ENCODE measurements around the gene GABBR2. TPM values are rescaled to one million over a fixed set of nuclear protein-coding genes. Genes with fewer than 3 reads are reported as not detected.

The GABBR2 gene
- total and polyA plus RNA-seq, 2 of the 8 experiments (the other 6 are each of a cell fraction or from before 2014, with no cell fraction given), result 0.50 to 1.2 TPM

DNA sequence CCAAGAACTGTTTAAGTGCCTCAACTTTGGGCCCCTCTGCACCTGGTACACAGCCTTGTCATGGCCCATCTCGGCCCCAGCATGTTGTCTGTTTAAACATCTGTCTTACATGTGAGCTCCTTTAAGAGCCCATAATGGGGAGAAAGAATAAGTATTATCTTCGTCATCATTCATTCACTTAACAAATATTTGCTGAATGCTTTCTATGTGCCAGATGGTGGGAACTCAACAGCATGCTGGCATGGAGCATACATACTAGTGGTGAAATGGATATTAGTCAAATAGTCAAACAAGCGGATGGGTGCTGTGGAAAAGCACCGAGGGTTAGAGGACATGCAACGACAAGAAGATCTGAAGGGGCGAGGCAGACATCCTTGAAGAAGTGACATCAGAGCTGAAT is 54.5 kb downstream of the GABBR2 start (continued):
- TF ChIP-seq, protein P1, sequence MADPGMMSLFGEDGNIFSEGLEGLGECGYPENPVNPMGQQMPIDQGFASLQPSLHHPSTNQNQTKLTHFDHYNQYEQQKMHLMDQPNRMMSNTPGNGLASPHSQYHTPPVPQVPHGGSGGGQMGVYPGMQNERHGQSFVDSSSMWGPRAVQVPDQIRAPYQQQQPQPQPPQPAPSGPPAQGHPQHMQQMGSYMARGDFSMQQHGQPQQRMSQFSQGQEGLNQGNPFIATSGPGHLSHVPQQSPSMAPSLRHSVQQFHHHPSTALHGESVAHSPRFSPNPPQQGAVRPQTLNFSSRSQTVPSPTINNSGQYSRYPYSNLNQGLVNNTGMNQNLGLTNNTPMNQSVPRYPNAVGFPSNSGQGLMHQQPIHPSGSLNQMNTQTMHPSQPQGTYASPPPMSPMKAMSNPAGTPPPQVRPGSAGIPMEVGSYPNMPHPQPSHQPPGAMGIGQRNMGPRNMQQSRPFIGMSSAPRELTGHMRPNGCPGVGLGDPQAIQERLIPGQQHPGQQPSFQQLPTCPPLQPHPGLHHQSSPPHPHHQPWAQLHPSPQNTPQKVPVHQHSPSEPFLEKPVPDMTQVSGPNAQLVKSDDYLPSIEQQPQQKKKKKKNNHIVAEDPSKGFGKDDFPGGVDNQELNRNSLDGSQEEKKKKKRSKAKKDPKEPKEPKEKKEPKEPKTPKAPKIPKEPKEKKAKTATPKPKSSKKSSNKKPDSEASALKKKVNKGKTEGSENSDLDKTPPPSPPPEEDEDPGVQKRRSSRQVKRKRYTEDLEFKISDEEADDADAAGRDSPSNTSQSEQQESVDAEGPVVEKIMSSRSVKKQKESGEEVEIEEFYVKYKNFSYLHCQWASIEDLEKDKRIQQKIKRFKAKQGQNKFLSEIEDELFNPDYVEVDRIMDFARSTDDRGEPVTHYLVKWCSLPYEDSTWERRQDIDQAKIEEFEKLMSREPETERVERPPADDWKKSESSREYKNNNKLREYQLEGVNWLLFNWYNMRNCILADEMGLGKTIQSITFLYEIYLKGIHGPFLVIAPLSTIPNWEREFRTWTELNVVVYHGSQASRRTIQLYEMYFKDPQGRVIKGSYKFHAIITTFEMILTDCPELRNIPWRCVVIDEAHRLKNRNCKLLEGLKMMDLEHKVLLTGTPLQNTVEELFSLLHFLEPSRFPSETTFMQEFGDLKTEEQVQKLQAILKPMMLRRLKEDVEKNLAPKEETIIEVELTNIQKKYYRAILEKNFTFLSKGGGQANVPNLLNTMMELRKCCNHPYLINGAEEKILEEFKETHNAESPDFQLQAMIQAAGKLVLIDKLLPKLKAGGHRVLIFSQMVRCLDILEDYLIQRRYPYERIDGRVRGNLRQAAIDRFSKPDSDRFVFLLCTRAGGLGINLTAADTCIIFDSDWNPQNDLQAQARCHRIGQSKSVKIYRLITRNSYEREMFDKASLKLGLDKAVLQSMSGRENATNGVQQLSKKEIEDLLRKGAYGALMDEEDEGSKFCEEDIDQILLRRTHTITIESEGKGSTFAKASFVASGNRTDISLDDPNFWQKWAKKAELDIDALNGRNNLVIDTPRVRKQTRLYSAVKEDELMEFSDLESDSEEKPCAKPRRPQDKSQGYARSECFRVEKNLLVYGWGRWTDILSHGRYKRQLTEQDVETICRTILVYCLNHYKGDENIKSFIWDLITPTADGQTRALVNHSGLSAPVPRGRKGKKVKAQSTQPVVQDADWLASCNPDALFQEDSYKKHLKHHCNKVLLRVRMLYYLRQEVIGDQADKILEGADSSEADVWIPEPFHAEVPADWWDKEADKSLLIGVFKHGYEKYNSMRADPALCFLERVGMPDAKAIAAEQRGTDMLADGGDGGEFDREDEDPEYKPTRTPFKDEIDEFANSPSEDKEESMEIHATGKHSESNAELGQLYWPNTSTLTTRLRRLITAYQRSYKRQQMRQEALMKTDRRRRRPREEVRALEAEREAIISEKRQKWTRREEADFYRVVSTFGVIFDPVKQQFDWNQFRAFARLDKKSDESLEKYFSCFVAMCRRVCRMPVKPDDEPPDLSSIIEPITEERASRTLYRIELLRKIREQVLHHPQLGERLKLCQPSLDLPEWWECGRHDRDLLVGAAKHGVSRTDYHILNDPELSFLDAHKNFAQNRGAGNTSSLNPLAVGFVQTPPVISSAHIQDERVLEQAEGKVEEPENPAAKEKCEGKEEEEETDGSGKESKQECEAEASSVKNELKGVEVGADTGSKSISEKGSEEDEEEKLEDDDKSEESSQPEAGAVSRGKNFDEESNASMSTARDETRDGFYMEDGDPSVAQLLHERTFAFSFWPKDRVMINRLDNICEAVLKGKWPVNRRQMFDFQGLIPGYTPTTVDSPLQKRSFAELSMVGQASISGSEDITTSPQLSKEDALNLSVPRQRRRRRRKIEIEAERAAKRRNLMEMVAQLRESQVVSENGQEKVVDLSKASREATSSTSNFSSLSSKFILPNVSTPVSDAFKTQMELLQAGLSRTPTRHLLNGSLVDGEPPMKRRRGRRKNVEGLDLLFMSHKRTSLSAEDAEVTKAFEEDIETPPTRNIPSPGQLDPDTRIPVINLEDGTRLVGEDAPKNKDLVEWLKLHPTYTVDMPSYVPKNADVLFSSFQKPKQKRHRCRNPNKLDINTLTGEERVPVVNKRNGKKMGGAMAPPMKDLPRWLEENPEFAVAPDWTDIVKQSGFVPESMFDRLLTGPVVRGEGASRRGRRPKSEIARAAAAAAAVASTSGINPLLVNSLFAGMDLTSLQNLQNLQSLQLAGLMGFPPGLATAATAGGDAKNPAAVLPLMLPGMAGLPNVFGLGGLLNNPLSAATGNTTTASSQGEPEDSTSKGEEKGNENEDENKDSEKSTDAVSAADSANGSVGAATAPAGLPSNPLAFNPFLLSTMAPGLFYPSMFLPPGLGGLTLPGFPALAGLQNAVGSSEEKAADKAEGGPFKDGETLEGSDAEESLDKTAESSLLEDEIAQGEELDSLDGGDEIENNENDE (IDR thresholded peaks at IDR 0.05; ENCODE audit: insufficient replicate concordance, low read length), result no peak
- no peak for TF ChIP-seq HDAC6 (IDR thresholded peaks at IDR 0.05; ENCODE audit: low read depth, low read length)
- no peak for TF ChIP-seq ATF3 (IDR thresholded peaks at IDR 0.05; ENCODE audit: insufficient read depth, low read depth, low read length)
- TF ChIP-seq, protein P2, sequence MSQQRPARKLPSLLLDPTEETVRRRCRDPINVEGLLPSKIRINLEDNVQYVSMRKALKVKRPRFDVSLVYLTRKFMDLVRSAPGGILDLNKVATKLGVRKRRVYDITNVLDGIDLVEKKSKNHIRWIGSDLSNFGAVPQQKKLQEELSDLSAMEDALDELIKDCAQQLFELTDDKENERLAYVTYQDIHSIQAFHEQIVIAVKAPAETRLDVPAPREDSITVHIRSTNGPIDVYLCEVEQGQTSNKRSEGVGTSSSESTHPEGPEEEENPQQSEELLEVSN (IDR thresholded peaks at IDR 0.05), result no peak
- no peak for TF ChIP-seq SIRT6 (IDR thresholded peaks at IDR 0.05; ENCODE audit: low read length)
- no peak for TF ChIP-seq SP2 (IDR thresholded peaks at IDR 0.05; ENCODE audit: low read length)
- TF ChIP-seq TEAD4 (IDR thresholded peaks at IDR 0.05; ENCODE audit: low read depth, low read length), result no peak

Measured in H1 (cell line).